ENCODE data around the gene SP6.

DNA sequence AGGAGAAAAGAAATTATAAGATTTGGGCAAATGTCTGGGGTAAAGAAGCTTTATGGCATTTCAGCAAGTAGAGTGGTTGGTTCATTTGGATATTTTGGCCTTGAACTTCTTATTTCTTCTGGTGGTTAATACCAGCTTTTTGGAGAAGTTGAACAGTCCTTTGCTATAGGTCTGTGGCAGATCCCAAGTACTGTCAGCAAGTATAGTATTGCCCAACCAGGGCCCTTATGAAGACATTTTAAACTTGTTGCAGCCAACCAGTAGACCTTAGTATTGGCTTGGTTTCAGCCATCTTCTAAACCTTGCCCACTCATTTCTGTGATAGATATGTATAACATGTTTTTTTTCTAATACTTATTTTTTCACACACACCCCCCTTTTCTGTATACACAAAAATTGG, 47.3 kb upstream of the SP6 start:
- TF ChIP-seq, protein P1, sequence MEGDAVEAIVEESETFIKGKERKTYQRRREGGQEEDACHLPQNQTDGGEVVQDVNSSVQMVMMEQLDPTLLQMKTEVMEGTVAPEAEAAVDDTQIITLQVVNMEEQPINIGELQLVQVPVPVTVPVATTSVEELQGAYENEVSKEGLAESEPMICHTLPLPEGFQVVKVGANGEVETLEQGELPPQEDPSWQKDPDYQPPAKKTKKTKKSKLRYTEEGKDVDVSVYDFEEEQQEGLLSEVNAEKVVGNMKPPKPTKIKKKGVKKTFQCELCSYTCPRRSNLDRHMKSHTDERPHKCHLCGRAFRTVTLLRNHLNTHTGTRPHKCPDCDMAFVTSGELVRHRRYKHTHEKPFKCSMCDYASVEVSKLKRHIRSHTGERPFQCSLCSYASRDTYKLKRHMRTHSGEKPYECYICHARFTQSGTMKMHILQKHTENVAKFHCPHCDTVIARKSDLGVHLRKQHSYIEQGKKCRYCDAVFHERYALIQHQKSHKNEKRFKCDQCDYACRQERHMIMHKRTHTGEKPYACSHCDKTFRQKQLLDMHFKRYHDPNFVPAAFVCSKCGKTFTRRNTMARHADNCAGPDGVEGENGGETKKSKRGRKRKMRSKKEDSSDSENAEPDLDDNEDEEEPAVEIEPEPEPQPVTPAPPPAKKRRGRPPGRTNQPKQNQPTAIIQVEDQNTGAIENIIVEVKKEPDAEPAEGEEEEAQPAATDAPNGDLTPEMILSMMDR (IDR thresholded peaks at IDR 0.05; ENCODE audit: low read depth, low read length): no peak
- TF ChIP-seq EZH2phosphoT487 (IDR thresholded peaks at IDR 0.05; ENCODE audit: low read depth): no peak

Measured in OCI-LY3 (cell line).